Endothelial cell of umbilical vein (primary cell): Measurements from ENCODE around the gene B4GALNT3. TPM values are rescaled to one million over a fixed set of nuclear protein-coding genes. Genes with fewer than 3 reads are reported as not detected.

Experiments
- BruUV-seq: library from RNA; stranded (reverse); fragments of 400-500 nt; replicated peaks from 2 replicates; lab custom pipeline; 2021; lab: Mats Ljungman, UMichigan
- CTCF ChIA-PET: fragments of 300-600, 350-600 bp; sonication (Branson Sonifier 250); formaldehyde crosslinking; loops from one replicate; lab custom pipeline; 2021; ENCODE audit warnings: antibody characterized with exemption, inconsistent platforms; lab: Charles Lee
- POLR2A ChIA-PET: fragments of 300-600, 350-600 bp; sonication (Branson Sonifier 250); formaldehyde crosslinking; loops from one replicate; lab custom pipeline; 2021; ENCODE audit warnings: antibody characterized with exemption, inconsistent platforms; lab: Charles Lee
- DNase-seq: peaks from one replicate; pipeline ENCODE4 v3.0.0-alpha.2; 2011; ENCODE audit warnings: low read depth, low spot score
- FAIRE-seq: peaks from 2 replicates; lab custom pipeline; 2011; peaks lifted over from hg19 to GRCh38; lab: Jason Lieb, UNC
- H2AFZ ChIP-seq: 2 replicates; pipeline ENCODE4 v1.6.0; 2012; ENCODE audit warnings: low read depth, low read length, control low read depth, inconsistent platforms
- H3K27ac ChIP-seq: 2 replicates; pipeline ENCODE4 v1.5.1; 2011; ENCODE audit warnings: low read depth, mild to moderate bottlenecking, control low read depth, low read length, moderate library complexity; ENCODE audit not compliant: insufficient read depth
- H3K27me3 ChIP-seq, 2 experiments: 2 replicates each; pipeline versions ENCODE4 v1.6.0 to v1.6.1; 2011; ENCODE audit warnings: low read length in 2 of 2, mixed read lengths in 1 of 2; ENCODE audit not compliant: control insufficient read depth in 2 of 2, insufficient read depth in 2 of 2
- H3K36me3 ChIP-seq, 2 experiments: 2 replicates in 1 of 2; 3 replicates in 1 of 2; pipeline ENCODE4 v1.5.1; 2011; ENCODE audit warnings: low read length in 2 of 2, mild to moderate bottlenecking in 1 of 2, moderate library complexity in 1 of 2; ENCODE audit not compliant: control insufficient read depth in 2 of 2, insufficient read depth in 2 of 2; ENCODE audit errors: extremely low read depth in 1 of 2
- H3K4me1 ChIP-seq: 3 replicates; pipeline ENCODE4 v1.5.1; 2011; ENCODE audit warnings: mild to moderate bottlenecking, low read length; ENCODE audit not compliant: control insufficient read depth, insufficient read depth; ENCODE audit errors: extremely low read depth
- H3K4me2 ChIP-seq: 2 replicates; pipeline ENCODE4 v1.6.1; 2011; ENCODE audit warnings: low read length, control low read depth, mixed read lengths; ENCODE audit not compliant: insufficient read depth
- H3K4me3 ChIP-seq, 3 experiments: fragments of 200-600 bp in 1 of 3; sonication (generic), shearing (Covaris generic) in 1 of 3; replicated peaks in 1 of 3; 2 replicates each; pipeline ENCODE4 v1.5.1; 2011 to 2016; ENCODE audit warnings: control low read depth in 3 of 3, low read length in 3 of 3, mild to moderate bottlenecking in 2 of 3, inconsistent platforms in 1 of 3, low read depth in 1 of 3, moderate library complexity in 1 of 3; ENCODE audit not compliant: insufficient read depth in 1 of 3
- H3K79me2 ChIP-seq: 2 replicates; pipeline ENCODE4 v1.6.0; 2012; ENCODE audit warnings: low read length, inconsistent platforms; ENCODE audit not compliant: control insufficient read depth, insufficient read depth
- H3K9ac ChIP-seq: replicated peaks from 2 replicates; pipeline ENCODE3; 2011; ENCODE audit warnings: low read length, control low read depth; ENCODE audit not compliant: insufficient read depth; ENCODE audit errors: extremely low read depth
- H3K9me1 ChIP-seq: replicated peaks from 3 replicates; pipeline ENCODE4 v1.6.0; 2011; ENCODE audit warnings: mild to moderate bottlenecking, low read length; ENCODE audit not compliant: control insufficient read depth, insufficient read depth; ENCODE audit errors: extremely low read depth
- H3K9me3 ChIP-seq: replicated peaks from 2 replicates; pipeline ENCODE4 v1.5.1; 2012; ENCODE audit warnings: low read length, inconsistent platforms; ENCODE audit not compliant: control insufficient read depth, insufficient read depth
- H4K20me1 ChIP-seq: replicated peaks from 2 replicates; pipeline ENCODE3; 2011; ENCODE audit warnings: mild to moderate bottlenecking, low read length; ENCODE audit not compliant: control insufficient read depth, insufficient read depth; ENCODE audit errors: extremely low read depth
- EZH2 ChIP-seq: IDR thresholded peaks from 2 replicates; pipeline ENCODE4 v1.6.1; 2012; ENCODE audit warnings: borderline replicate concordance, low read depth, mild to moderate bottlenecking, moderate library complexity, low read length, inconsistent platforms; ENCODE audit not compliant: severe bottlenecking
- FOS ChIP-seq: IDR thresholded peaks from 2 replicates; pipeline ENCODE4 v1.6.1; 2011; ENCODE audit warnings: mild to moderate bottlenecking, low read length, moderate library complexity, borderline replicate concordance; ENCODE audit not compliant: insufficient read depth
- GATA2 ChIP-seq: IDR thresholded peaks from 2 replicates; pipeline ENCODE4 v1.7.0; 2011; ENCODE audit warnings: low read depth, mild to moderate bottlenecking, moderate library complexity, mixed read lengths, low read length; ENCODE audit not compliant: insufficient read length, insufficient read depth
- JUN ChIP-seq: IDR thresholded peaks from 2 replicates; pipeline ENCODE4 v1.6.1; 2011; ENCODE audit warnings: borderline replicate concordance, low read depth; ENCODE audit not compliant: insufficient read length, insufficient read depth
- MYC ChIP-seq: IDR thresholded peaks from one replicate; pipeline ENCODE4 v1.6.1; 2011; ENCODE audit warnings: mild to moderate bottlenecking, low read depth, low read length
- POLR2A ChIP-seq: IDR thresholded peaks from 2 replicates; pipeline ENCODE4 v1.6.1; 2012; ENCODE audit warnings: low read depth, mild to moderate bottlenecking, control low read depth, low read length
- POLR2AphosphoS5 ChIP-seq: IDR thresholded peaks from 2 replicates; pipeline ENCODE4 v1.6.1; 2012; ENCODE audit warnings: low read depth, mild to moderate bottlenecking, control low read depth, low read length, moderate library complexity; ENCODE audit not compliant: insufficient read depth
- dilution Hi-C: fragments of 300-500 bp; cut with MboI; formaldehyde crosslinking; loops from one replicate; pipeline ENCODE4 v1.15.0; 2019; ENCODE audit warnings: low sequenced_read_pairs; ENCODE audit not compliant: extremely low pct_ligation_motif_present
- intact Hi-C: fragments of 100-400 bp; cut with micrococcal nuclease; formaldehyde crosslinking; loops from one replicate; pipeline ENCODE4 v1.10.0; 2022
- polyA plus RNA-seq, 4 experiments: library from polyadenylated mRNA; depleted of rRNA in 3 of 4; stranded (reverse) in 3 of 4; unstranded in 1 of 4; fragments of >200 nt; gene quantifications; 2 replicates each; pipeline versions ENCODE4 v1.2.1 to v1.2.3, GENCODE V29; 2011 to 2012; ENCODE audit warnings: missing spikeins in 1 of 4
- total RNA-seq: library from RNA; stranded (reverse); gene quantifications from 2 replicates; pipeline ENCODE4 v1.2.3, GENCODE V29; 2021
- TF ChIP-seq, protein P1 (sequence below), 2 donors: IDR thresholded peaks; 1 replicate in 1 of 2; 2 replicates in 1 of 2; pipeline ENCODE4 v1.5.1; 2011; ENCODE audit warnings: low read length in 2 of 2, mild to moderate bottlenecking in 2 of 2, moderate library complexity in 2 of 2, control low read depth in 1 of 2, inconsistent platforms in 1 of 2, low read depth in 1 of 2; ENCODE audit not compliant: insufficient read depth in 1 of 2; ENCODE audit errors: extremely low read depth in 1 of 2
- TF ChIP-seq, protein P2 (sequence below): IDR thresholded peaks from 2 replicates; pipeline ENCODE4 v1.6.1; 2011; ENCODE audit not compliant: insufficient read depth, insufficient read length

B4GALNT3 gene
- total and polyA plus RNA-seq, 2 donors (not counting 3 experiments of a cell fraction or from before 2014, with no cell fraction given), result 0.07 TPM; not detected in 1

- intact Hi-C loops, result no loop called here
- Histone ChIP-seq H3K4me2 (no peak overlapping the region), H3K36me3 (no peaks in the 10 kb centered on the region), H4K20me1 (no peaks in the 10 kb centered on the region), H3K79me2 (no peaks in the 10 kb centered on the region), H3K4me1 (no peaks in the 10 kb centered on the region), H3K4me3 (no peak overlapping the region), H2AFZ (no peak overlapping the region), H3K27me3 (peaks cover 29 to 39% of the 10 kb centered on the region in 2 experiments), H3K9me3 (no peaks in the 10 kb centered on the region), H3K9me1 (no peaks in the 10 kb centered on the region), H3K27ac (no peak overlapping the region), H3K9ac (no peak overlapping the region)
- BruUV-seq, result no TSS peak
- FAIRE-seq (no peak), DNase-seq (no peak)
- CTCF ChIA-PET, result no interaction called here
- no peak for TF ChIP-seq FOS
- no peak for TF ChIP-seq EZH2
- TF ChIP-seq POLR2AphosphoS5, result no peak
- TF ChIP-seq JUN, result no peak
- POLR2A ChIA-PET, result no interaction called here
- dilution Hi-C loops, result no loop called here
Observed at GRCh38 chr12:473863-474577, 14.3 kb downstream of the B4GALNT3 start.

DNA sequence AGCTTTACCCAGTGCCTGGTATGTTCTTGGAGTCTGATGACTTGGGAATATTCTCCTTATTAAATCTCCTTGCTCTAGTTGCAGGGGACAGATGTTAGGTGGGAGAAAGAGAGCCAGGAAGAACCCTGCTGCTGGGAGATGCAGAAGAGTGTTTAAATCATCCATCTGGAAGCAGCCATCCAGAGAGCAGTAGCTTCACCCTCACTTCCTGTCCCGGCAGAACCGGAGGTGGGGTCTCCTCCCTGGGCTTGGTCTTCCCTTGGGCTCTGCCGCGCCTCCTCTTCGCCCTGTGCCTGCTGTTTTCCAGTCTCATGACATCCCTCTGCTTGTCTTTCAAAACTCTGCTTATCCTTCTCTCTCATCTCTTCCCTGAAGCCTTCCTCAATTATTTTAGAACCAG lies 15.5 kb downstream of the B4GALNT3 start:
- Histone ChIP-seq H3K9ac (no peak overlapping the region), H2AFZ (no peak overlapping the region), H4K20me1 (no peaks in the 10 kb centered on the region), H3K9me3 (no peaks in the 10 kb centered on the region), H3K9me1 (no peaks in the 10 kb centered on the region), H3K79me2 (no peaks in the 10 kb centered on the region), H3K4me2 (no peak overlapping the region), H3K36me3 (no peaks in the 10 kb centered on the region), H3K4me3 (no peak overlapping the region), H3K4me1 (no peaks in the 10 kb centered on the region), H3K27ac (no peak overlapping the region), H3K27me3 (peaks cover 28 to 39% of the 10 kb centered on the region in 2 experiments)
- intact Hi-C loops, result no loop called here
- BruUV-seq, result no TSS peak
- FAIRE-seq, result no peak
- CTCF ChIA-PET, result interaction anchor here (1.1 to 1.6 kb wide), 5 partner anchors 9 to 34 kb away, joined by 3 to 5 read pairs (median 4); no protein-coding TSS in a partner anchor
- dilution Hi-C loops, result no loop called here
- TF ChIP-seq JUN, result no peak
- no peak for TF ChIP-seq FOS
- no peak for TF ChIP-seq POLR2A
- TF ChIP-seq, protein P1, sequence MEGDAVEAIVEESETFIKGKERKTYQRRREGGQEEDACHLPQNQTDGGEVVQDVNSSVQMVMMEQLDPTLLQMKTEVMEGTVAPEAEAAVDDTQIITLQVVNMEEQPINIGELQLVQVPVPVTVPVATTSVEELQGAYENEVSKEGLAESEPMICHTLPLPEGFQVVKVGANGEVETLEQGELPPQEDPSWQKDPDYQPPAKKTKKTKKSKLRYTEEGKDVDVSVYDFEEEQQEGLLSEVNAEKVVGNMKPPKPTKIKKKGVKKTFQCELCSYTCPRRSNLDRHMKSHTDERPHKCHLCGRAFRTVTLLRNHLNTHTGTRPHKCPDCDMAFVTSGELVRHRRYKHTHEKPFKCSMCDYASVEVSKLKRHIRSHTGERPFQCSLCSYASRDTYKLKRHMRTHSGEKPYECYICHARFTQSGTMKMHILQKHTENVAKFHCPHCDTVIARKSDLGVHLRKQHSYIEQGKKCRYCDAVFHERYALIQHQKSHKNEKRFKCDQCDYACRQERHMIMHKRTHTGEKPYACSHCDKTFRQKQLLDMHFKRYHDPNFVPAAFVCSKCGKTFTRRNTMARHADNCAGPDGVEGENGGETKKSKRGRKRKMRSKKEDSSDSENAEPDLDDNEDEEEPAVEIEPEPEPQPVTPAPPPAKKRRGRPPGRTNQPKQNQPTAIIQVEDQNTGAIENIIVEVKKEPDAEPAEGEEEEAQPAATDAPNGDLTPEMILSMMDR (IDR thresholded peaks at IDR 0.05; ENCODE audit: extremely low read depth in 1 of 2, insufficient read depth in 1 of 2, low read depth in 1 of 2, low read length in 2 of 2), result no peak
- TF ChIP-seq EZH2, result no peak
- TF ChIP-seq, protein P2, sequence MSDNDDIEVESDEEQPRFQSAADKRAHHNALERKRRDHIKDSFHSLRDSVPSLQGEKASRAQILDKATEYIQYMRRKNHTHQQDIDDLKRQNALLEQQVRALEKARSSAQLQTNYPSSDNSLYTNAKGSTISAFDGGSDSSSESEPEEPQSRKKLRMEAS, result no peak
- no peak for TF ChIP-seq POLR2AphosphoS5
- TF ChIP-seq MYC, result no peak
- no peak for TF ChIP-seq GATA2
- POLR2A ChIA-PET, result no interaction called here
- DNase-seq, result no peak
